Endometrial microvascular endothelial cells (primary cell): ENCODE measurements around the gene STX1A. TPM values are rescaled to one million over a fixed set of nuclear protein-coding genes. Genes with fewer than 3 reads are reported as not detected.
"Not testable (repeated sequence)": the region's sequence is repeated elsewhere in the genome, so short reads cannot be mapped to it uniquely, and the experiment has no call there.

Experiments
- in situ Hi-C: cut with HindIII; loops from 2 replicates; pipeline ENCODE4 v1.10.0; 2017; ENCODE audit warnings: low sequenced_read_pairs, low pct_unique_long_range_greater_than_20kb; ENCODE audit errors: inconsistent ontology term
- total RNA-seq: library from RNA; depleted of rRNA; stranded (reverse); fragments of >200 nt; gene quantifications from one replicate; pipeline ENCODE4 v1.2.3, GENCODE V29; 2015; ENCODE audit errors: inconsistent ontology term

The STX1A gene
- total RNA-seq, 1 donor from 2014 or later, result 6.2 TPM

- in situ Hi-C loops, result no loop called here
Observed at GRCh38 chr7:73696372-73696771, 23.1 kb downstream of the STX1A start.

DNA sequence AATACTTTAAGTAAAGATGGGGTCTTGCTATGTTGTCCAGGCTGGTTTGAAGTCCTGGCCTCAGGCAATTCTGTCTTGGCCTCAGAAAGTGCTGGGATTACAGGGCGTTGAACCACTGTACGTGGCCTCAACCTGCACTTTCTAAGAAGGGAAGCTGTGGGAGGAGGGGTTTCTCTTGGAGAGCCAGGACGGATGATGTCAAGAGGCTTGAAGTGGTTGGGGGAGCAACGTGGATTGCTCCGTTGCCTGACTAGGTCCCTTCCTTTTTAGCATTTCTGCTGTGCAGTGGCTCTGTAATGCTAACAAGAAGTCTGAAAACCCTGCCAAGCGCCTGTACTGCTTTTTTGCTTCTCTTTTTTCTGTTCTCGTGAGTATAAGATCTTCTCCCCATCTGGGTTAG, 28.8 kb downstream of the STX1A start:
- in situ Hi-C loops, result no loop called here

DNA sequence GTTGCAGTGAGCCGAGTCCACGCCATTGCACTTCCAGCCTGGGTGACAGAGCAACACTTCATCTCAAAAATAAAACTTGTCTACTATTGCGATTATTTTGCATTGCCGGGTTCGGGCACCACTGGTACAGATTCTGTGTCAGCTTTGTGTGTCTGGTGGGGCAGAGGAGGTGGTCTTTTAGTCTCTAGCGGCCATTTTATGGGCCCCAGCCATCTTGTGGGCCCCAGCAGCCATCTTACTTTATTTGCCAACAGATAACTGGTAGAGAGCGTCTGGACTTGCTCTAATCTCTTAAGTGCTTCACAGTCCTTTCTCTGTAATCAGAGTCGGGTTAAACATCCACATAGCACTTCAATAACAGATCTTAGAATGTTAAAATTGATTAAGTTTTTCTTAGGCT, 31.2 kb downstream of the STX1A start:
- in situ Hi-C loops, result no loop called here

DNA sequence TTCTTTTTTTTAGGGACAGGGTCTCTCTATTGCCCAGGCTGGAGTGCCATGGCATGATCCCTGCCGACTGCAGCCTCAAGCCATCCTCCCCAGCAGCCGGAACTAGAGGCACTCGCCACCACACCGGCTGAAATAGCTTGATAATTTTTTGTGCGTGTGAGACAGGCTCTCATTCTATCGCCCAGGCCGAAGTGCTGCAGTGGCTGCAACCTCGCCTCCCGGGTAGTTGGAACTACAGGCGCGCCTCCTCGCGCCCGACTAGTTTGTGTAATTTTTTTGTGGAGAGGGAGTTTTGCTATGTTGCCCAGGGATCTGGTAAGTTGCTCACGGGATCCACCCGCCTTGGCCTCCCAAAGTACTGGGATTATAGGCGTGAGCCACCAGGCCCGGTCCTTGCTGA, 34.2 kb downstream of the STX1A start:
- in situ Hi-C loops, result no loop called here

DNA sequence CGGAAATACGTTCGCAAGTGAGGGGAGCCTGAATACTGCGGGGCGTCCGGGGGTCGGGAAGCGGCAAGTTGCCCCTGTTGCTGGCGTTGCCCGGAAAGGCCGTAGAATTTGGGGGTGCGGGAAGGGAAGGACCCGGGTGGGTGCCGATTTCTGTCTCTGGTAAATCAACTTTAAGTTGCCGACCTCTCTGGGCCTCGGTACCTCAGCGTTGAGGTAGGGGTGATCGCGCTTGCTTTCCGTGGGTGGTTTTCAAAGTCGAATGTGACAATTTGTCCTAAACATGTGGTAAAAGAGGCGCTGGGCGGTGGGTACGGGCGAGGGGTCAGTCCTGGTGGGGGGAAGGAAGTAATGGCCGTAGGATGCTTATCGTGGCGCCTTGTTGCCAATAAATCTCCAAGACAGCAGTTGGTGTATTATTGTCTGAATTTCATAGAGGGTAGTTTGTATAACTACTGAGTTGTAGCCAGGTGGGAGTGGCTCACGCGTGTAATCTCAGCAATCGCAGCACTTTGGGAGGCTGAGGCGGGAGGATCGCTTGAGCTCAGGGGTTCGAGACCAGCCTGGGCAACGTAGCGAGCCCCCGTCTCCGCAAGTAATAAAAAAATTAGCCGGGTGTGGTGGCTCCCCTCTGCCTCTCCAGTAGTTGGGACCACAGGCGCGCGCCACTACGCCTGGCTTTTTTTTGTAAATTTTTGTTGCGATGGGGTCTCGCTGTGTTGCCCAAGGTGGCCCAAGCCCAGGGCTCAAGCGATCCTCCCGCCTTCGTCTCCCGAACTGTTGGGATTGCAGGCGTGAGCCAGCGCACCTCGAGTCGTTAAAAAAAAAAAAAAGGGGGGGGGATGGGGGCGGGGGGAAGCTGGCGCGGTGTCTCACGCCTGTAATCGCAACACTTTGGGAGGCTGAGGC, 35.4 kb downstream of the STX1A start:
- in situ Hi-C loops, result no loop called here

GRCh38 chr7:73683056-73683787, 36.2 kb downstream of the STX1A start, which contains the start of the genes BUD23 and DNAJC30:
Gene BUD23 (plus strand): TSS chr7:73683597. CDS start chr7:73683626, 29 bp downstream.
Gene DNAJC30 (minus strand): TSS chr7:73683453. CDS start chr7:73683423, 30 bp downstream.
- in situ Hi-C loops, result no loop called here

DNA sequence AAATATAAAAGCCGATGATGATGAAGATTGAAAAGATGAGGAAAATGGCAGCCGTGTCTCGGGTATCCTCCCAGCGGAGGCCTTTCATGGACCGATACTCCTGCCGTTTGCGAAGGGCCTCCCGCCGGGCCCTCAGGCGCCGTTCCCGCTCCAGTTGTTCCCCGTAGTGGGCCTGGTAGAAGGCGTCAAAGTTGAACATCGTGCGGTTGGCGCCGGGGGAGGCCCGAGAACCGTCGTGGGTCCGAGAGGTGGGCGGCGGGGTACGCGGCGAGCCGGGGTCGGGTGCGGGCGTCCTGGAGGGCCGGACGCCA, 36.8 kb downstream of the STX1A start:
- in situ Hi-C loops, result no loop called here

DNA sequence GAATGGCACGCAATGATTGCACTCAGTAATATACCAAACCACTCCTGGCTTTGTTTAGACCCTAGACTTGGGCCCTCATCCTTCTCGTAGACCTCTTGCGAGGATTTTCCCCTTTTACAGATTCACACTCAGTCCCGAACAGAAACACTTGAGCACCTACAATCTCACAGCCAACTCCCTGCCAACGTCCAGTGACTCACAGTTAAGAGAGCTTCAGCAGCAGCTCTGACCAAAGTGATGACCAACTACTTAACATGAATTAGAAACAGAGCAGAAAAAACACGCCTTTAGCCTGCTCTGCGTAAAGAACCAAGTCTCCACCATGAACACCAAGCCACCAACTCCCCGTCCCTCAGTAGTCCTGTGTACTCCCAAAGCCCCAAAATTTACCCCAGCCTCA, 38.4 kb downstream of the STX1A start:
- in situ Hi-C loops, result no loop called here

- in situ Hi-C loops, result no loop called here
Observed at GRCh38 chr7:73680501-73680900, 39.0 kb downstream of the STX1A start.

- in situ Hi-C loops, result no loop called here
Observed at GRCh38 chr7:73679709-73680108, 39.8 kb downstream of the STX1A start.

DNA sequence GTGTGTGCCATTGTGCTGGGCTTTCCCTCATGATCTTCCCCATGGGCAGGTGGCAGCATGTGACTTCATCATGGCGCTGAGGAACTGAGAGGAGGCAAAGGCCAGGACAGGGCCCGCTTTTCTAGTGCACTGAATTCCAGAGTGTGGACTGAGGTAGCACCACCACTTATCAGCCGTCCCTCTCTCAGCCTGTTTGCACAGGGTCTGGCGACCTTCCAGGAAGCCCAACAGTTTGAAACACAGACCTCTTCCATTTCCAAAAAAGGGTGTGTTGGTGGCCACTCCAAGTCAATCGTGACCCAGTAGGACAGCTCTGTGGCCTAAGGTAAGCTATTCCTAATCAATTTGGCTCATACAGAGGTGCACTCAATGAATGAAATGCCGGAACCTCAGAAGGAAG, 40.6 kb downstream of the STX1A start:
- in situ Hi-C loops, result no loop called here

GRCh38 chr7:73676062-73676461, 43.4 kb downstream of the STX1A start:
- in situ Hi-C loops, result not testable (repeated sequence)

- in situ Hi-C loops, result no loop called here
Observed at GRCh38 chr7:73674468-73675124, 44.9 kb downstream of the STX1A start.

- in situ Hi-C loops, result no loop called here
Observed at GRCh38 chr7:73671857-73672445, 47.5 kb downstream of the STX1A start.

- in situ Hi-C loops, result no loop called here
Observed at GRCh38 chr7:73671322-73671661, 48.2 kb downstream of the STX1A start.

- in situ Hi-C loops, result no loop called here
Observed at GRCh38 chr7:73669858-73670385, 49.5 kb downstream of the STX1A start.

- in situ Hi-C loops, result no loop called here
Observed at GRCh38 chr7:73669288-73669701, 50.2 kb downstream of the STX1A start.

DNA sequence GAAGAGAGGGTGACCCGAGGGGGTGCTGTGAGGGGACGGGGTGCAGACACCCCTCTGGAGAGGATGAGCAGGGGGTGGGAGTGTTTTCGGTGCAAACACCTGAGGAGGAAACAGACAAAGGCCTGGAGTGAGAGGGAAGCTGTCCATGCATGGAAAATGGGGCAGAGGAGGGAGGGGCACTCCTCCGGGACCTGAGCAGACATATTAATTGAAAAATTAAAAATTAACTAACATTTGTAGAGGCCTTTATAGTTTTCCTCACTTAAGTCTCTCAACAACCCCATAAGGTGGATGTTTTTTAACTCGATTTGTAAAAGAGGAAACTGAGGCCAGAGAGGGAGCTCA, 50.6 kb downstream of the STX1A start:
- in situ Hi-C loops, result no loop called here
